ENCODE measurements around the gene RFXANK.

DNA sequence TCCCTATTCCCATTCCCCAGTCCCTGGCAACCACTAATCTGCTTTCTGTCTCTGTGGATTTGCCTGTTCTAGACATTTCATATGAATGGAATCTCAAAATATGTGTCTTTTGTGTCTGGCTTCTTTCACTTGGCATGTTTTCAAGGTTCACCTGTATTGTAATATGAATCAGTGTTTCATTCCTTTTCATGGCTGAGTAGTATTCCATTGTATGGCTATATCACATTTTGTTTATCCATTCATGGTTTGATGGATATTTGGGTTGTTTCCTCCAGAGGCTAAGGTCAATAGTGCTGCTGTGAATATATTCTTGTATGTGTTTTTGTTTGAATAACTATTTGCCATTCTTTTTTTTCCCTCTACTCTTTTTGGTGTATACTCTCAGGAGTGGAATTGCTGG is 44.1 kb downstream of the RFXANK start:
- TF ChIP-seq, protein P1, sequence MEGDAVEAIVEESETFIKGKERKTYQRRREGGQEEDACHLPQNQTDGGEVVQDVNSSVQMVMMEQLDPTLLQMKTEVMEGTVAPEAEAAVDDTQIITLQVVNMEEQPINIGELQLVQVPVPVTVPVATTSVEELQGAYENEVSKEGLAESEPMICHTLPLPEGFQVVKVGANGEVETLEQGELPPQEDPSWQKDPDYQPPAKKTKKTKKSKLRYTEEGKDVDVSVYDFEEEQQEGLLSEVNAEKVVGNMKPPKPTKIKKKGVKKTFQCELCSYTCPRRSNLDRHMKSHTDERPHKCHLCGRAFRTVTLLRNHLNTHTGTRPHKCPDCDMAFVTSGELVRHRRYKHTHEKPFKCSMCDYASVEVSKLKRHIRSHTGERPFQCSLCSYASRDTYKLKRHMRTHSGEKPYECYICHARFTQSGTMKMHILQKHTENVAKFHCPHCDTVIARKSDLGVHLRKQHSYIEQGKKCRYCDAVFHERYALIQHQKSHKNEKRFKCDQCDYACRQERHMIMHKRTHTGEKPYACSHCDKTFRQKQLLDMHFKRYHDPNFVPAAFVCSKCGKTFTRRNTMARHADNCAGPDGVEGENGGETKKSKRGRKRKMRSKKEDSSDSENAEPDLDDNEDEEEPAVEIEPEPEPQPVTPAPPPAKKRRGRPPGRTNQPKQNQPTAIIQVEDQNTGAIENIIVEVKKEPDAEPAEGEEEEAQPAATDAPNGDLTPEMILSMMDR (IDR thresholded peaks at IDR 0.05): no peak
- TF ChIP-seq EZH2phosphoT487 (IDR thresholded peaks at IDR 0.05): no peak
- TF ChIP-seq EZH2 (IDR thresholded peaks at IDR 0.05): no peak

Data from neural progenitor cell (in vitro differentiated cells).